GM21381 (cell line): ENCODE results near the gene TMEM150B.
A peak's percentile ranks its signal among the peaks of the same experiment; 100 is the strongest.

Source experiments
- ATAC-seq: cut with Tn5 transposase; IDR thresholded peaks from one replicate; pipeline ENCODE4 v1.9.1; 2021; ENCODE audit warnings: mild to moderate bottlenecking, moderate library complexity; ENCODE audit not compliant: unreplicated experiment

The TMEM150B gene

GRCh38 chr19:55308281-55308680, 16.9 kb downstream of the TMEM150B start:
- ATAC-seq = no peak

DNA sequence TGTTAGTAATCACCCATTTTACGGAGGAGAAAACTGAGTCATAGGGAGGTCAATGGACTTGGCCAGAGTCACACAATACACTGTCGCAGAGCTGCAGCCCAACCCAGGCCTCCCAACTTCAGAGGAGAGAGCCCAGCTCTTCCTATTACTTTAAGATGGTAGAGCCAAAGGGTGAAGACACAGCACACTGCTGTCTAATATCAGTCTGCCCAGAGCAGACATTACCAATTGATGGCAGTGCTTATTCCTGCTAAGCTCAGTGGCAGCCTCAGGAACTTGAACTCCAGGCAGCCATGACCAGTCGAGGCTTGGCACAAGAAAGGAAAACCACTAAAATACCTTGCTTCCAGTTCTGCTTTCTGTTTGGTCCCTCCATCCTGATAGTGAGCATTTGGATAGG, 18.4 kb downstream of the TMEM150B start:
- no peak for ATAC-seq

DNA sequence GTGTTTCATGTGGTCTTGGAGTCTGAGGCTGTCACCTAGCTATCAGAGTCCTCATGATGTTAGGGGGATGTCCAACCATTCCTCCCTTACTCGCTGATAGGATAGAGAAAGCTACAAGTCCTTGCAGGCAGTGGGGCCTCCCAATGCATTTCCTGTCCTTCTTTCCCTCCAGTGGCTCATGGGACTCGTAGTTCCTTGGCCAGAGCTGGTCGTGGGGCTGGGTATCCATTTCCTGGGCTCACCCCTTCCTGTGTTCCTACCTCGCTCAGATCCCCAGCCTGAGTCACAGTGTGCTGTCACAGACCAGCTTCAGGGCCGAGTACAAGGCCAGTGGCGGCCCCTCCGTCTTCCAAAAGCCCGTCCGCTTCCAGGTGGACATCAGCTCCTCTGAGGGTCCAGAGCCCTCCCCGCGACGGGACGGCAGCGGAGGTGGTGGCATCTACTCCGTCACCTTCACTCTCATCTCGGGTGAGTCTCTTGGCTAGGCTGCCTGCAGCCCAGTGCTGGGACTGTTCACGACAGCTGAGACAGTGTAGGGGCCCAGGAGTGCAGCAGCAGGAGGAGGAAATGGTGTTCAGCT, 19.1 kb downstream of the TMEM150B start:
- ATAC-seq = no peak

DNA sequence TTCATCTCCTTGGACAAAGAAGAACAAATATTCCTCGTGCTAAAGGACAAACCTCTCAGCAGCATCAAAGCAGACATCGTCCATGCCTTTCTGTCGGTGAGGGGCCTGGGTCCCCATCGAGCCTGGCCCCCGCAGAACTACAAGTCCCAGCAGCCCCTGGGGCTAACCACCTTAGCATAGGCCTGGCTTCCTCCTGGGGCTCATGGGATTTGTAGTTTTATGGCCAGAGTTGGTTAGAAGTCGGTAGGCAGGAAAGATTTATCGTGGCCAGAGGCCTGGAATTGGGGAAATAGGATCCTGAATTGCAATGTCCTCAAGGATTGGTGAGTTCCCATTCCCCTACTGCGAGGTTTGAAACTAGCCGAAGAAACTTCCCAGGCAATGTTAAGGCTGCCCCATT, 19.6 kb downstream of the TMEM150B start:
- no peak for ATAC-seq

DNA sequence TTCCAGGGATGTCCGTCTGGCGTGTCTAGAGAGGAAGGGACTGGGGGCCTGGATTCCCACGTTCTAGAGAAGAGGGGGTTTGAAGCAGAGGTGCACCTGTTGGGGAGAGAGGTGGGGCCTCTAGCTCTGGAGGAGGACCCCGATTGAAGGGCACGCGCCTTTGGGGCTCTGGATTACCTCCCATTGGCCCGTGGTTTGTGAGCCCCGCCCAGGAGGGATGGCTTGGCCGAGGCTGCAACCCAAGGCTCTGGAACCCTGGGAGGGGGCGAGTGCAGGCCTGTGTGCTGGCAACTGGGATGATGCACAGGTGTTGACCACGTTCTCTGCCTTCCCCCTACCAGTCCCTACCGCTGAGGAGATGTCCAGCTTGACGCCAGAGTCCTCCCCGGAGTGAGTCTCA, 20.2 kb downstream of the TMEM150B start:
- no peak for ATAC-seq

GRCh38 chr19:55304279-55304978, 20.7 kb downstream of the TMEM150B start:
- no peak for ATAC-seq

DNA sequence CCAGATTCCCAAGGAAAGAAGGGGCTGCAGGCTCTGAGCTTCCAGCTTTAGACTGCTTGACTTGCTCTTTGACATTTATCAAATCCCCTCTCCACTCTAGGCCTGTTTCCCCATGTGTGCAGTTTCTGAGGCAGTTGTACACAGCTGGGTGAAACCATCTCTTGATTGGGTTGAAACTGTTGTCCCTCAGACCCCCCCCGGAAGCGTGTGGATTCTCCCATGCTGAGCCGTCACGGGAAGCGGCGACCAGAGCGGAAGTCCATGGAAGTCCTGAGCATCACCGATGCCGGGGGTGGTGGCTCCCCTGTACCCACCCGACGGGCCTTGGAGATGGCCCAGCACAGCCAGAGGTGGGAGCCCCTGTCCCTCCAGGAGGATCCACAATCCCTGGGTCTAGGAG, 21.7 kb downstream of the TMEM150B start:
- no peak for ATAC-seq

DNA sequence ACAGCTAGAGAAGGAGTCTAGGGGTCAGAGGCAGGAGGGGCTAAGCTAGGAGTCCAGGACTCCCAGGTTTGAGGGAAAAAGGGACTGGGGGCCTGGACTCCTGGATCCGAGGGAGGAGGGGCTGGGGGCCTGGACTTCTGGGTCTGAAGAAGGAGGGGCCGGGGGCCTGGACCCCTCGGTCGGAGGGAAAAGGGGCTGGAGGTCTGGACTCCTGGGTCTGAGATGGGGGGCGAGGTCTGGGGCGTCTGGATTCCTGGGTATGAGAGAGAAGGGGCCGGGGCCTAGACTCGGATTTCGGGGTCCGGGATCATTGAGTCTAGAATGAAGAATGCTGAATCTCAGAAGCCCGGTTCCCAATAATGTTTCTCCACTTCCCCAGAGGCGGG, 22.8 kb downstream of the TMEM150B start:
- no peak for ATAC-seq

DNA sequence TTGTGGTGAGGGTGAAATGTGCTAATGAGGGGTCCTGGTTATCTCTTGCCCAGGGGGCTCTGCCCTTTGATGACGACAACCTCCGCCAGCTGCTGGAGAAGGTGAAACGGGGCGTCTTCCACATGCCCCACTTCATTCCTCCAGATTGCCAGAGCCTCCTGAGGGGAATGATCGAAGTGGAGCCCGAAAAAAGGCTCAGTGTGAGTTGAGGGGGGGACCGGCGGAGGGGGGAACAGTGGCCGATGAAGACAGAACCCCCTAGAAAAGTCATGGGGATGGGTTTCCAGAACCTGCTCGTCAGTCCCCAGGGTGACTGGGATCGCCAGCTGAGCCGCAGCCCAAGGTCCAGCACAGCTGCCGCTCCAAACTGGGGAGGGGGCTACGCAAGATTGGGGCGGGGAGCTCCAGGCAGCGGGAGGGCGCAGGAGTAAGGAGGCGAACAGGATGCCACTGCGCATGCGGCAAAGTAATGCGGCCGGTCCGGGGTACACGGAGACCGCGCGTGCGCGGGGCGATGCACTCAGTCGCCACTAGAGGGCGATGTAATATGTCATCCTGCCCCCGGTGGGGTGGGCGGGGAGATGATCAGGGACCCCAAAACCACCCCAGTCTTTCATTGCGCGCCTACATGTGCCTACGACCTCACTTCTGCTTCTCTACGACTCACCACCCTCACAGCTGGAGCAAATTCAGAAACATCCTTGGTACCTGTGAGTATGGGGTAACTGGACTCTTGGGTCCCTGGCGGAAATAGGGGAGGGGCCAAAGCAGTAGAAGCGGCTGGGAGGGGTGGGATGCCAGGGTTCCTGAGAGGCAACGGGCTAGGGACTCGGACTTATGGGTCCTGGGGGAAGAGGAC, 23.5 kb downstream of the TMEM150B start:
- peak; percentile 71 for ATAC-seq

DNA sequence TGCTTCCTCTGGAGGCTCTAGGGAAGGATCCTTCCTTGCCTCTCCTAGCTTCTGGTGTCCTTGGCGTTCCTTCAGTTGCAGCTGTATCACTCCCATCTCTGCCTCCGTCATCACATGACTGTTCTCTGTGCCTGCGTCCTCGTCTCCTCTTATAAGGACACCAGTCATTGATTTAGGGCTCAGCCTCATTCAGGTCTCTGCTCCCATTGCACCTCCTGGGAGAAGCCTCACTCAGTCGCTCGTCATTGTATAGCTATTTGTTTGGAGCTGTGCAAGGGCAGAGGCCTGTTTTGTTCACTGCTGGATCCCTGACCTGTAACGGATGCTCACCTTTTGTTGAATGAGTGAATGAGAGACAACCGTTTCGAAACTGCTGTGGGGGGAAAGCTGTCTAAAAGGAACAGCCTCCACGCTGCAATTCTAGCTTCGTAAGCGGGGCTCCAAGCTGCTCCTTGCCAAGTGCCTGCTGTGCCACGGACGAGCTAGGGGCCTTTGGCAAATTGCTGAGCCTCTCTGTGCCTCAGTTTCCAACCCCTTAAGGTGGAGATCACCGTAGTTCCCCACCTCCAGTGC, 24.2 kb downstream of the TMEM150B start:
- ATAC-seq = no peak

DNA sequence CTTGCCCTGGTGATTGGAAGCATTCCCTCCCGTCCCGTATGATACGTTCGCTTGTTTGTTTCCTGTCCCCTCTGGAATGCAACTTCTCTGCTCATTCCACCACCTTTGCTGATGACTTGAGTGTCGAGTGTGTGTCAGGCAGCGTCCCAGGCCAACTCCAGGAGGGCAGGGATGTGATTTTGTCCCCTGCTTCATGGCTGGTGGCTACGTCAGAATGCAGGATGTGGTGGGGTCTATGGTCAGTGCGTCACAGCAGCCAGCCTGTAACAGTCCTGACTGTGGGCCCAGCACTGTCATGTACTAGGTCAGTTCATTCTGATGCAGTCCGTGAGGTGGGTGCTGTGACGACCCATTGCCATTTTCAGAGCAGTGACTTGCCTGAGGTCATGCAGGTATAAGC, 25.1 kb downstream of the TMEM150B start:
- no peak for ATAC-seq

DNA sequence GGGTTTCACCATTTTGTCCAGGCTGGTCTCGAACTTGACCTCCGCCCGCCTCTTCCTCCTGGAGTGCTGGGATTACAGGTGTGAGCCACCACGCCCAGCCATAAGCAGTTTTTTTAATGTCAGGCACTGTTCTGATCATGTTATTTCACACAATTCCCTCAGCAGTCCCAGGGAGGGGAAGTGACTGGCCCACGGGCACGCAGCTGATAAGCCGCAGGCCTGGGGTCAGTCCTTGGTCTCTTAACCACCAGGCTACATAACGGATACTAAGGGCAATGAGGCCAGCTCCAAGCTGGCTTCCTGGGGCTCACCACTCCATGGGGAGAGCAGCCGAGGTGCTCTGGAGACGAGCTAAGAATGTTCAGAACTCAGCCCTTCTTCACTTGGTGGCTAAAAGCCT, 27.9 kb downstream of the TMEM150B start:
- no peak for ATAC-seq

GRCh38 chr19:55289117-55289796, 35.9 kb downstream of the TMEM150B start:
- ATAC-seq = no peak

GRCh38 chr19:55287361-55288079, 37.6 kb downstream of the TMEM150B start:
- no peak for ATAC-seq

DNA sequence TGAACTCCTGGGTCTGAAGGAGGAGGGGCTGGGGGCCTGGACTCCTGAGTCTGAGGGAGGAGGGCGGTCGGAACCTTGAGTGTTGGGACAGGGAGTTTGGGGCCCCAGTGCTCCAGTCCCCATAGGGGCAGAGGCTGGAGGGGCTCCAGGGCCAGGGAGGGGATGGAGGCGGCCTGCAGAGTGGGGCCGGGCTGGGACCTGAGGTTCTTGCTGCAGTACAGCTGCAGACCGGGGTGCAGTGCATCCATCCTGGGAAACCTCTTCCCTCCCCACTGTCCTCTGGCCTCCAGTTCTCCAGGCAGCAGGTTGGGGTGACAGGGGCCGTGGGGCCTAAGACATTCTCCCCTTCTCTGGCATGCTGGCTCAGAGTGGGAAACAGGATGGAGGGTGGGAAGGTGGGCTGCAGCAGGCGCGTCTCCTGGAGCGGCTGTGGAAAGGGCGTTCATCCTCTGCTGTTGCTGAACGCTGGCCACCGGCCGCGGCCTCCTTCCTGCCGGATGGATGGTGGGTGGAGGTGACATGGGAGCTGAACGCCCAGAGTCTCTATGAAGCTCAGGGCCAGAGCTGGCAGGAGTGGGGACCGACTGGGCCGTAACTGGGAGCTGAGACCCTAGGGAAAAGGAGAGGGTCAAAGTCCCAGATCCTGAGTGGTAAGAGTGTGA, 39.8 kb downstream of the TMEM150B start:
- ATAC-seq = no peak

DNA sequence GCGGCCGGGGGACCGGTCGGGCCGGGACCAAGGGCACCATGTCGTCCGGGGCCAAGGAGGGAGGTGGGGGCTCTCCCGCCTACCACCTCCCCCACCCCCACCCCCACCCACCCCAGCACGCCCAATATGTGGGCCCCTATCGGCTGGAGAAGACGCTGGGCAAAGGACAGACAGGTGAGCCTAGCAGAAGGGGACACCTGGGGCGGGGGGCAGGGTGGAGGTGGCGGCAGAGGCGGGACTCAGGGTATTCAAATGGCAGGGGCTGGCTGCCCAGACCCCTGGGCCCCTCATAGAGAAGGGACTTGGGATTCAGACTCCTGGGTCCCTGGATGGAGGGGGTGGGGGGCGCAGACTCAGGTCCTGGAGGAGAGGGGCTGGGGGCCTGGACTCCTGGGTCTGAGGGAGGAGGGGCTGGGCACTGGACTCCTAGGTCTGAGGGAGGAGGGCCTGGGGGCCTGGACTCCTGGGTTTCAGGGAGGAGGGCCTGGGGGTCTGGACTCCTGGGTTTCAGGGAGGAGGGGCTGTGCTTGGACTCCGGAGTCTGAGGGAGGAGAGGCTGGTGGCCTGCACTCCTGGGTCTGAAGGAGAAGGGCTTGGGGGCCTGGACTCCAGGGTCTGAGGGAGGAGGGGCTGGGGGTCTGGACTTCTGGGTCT, 40.6 kb downstream of the TMEM150B start:
- no peak for ATAC-seq

DNA sequence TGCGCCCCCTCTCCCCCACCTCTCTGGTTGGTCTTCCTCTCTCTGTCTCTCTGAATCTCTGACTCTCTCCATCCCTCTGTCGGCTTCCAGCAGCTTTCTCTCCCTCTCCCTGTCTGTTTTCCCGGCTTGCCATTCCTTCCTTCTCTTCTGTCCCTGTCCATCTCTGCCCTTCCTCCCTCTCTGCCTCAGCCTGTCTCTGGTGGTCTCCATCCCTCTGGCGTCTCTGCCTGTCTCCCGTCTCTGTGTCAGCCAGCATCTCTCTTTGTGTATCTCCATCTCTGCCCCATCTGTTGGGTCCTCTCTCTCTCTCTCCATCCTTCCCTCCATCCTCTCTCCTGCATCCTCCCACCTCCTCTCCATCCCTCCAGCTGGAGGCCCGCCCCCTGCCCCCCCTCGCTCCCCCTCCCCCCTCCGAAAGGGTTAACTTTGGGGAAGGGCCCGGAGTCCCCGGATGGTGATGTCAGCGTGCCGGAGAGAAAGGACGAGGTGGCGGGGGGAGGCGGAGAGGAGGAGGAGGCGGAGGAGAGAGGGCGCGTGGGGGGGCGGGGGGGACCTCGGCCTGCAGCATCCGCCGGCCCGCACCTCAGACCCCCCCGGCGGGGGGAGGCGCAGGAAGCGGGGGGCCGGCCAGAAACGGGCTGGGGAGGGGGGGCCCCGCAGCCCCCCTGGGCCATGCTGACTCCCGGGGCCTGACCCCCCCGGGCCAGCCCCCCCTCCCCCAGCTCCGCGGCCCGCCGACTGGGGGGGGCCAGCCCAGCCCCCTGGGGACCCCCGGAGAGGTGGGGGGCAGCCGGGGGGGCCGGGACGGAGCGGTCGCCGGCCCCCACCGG, 41.4 kb downstream of the TMEM150B start, which contains the start of gene BRSK1:
BRSK1 (plus strand) TSS at position 450 of the 830 bp plus-strand sequence. CDS start 446 bp downstream, outside the sequence.
- no peak for ATAC-seq
